HepG2 (cell line): Measurements from ENCODE around the gene GTF2A2. TPM values are rescaled to one million over a fixed set of nuclear protein-coding genes. Genes with fewer than 3 reads are reported as not detected.

ENCODE experiments used
- ARNT2 ChIP-seq: sonication (generic); formaldehyde crosslinking; IDR thresholded peaks from 2 replicates; pipeline ENCODE4 v1.8.0; 2022; ENCODE audit warnings: mild to moderate bottlenecking, low read depth, missing genetic modification reagents, moderate library complexity
- CREB1 ChIP-seq, 2 experiments: fragments of 450-650 bp in 1 of 2; IDR thresholded peaks; 2 replicates each; pipeline ENCODE4 v1.6.1; 2016 to 2017; ENCODE audit warnings: control low read depth in 1 of 2, mild to moderate bottlenecking in 1 of 2, missing compliant biosample characterization in 1 of 2, missing genetic modification characterization in 1 of 2
- HNF4G ChIP-seq, 2 experiments: sonication (generic) in 1 of 2; formaldehyde crosslinking in 1 of 2; IDR thresholded peaks; 2 replicates each; pipeline versions ENCODE4 v1.4.0 to v1.6.1; 2011 to 2020; ENCODE audit warnings: borderline replicate concordance in 2 of 2, low read depth in 2 of 2, mild to moderate bottlenecking in 2 of 2, low read length in 1 of 2, missing genetic modification reagents in 1 of 2, moderate library complexity in 1 of 2
- KDM5A ChIP-seq: fragments of 200-600 bp; sonication (generic); IDR thresholded peaks from 2 replicates; pipeline ENCODE4 v1.7.0; 2018; ENCODE audit warnings: antibody characterized with exemption, mild to moderate bottlenecking, low read length, borderline replicate concordance
- MAFG ChIP-seq: sonication (generic); formaldehyde crosslinking; IDR thresholded peaks from 2 replicates; pipeline ENCODE4 v1.5.1; 2020; ENCODE audit warnings: mild to moderate bottlenecking, missing genetic modification reagents
- MYC ChIP-seq: sonication (generic); formaldehyde crosslinking; IDR thresholded peaks from 2 replicates; pipeline ENCODE4 v1.9.0; 2021; ENCODE audit warnings: missing genetic modification reagents, borderline replicate concordance
- ZIK1 ChIP-seq: sonication (generic); formaldehyde crosslinking; IDR thresholded peaks from 2 replicates; pipeline ENCODE4 v1.5.0; 2020; ENCODE audit warnings: mild to moderate bottlenecking, low read depth, missing genetic modification reagents, borderline replicate concordance
- ZMYM3 ChIP-seq: sonication (generic); formaldehyde crosslinking; IDR thresholded peaks from 2 replicates; pipeline ENCODE4 v1.5.1; 2020; ENCODE audit warnings: mild to moderate bottlenecking, missing genetic modification reagents
- ZMYM4 ChIP-seq: sonication (generic); formaldehyde crosslinking; IDR thresholded peaks from 2 replicates; pipeline ENCODE4 v1.8.1; 2023; ENCODE audit warnings: mild to moderate bottlenecking, missing genetic modification reagents
- ZNF160 ChIP-seq: sonication (generic); formaldehyde crosslinking; IDR thresholded peaks from 2 replicates; pipeline ENCODE4 v1.8.0; 2022; ENCODE audit warnings: mild to moderate bottlenecking, inconsistent platforms, missing genetic modification reagents
- ZNF34 ChIP-seq: sonication (generic); formaldehyde crosslinking; IDR thresholded peaks from 2 replicates; pipeline ENCODE4 v1.4.0; 2020; ENCODE audit warnings: mild to moderate bottlenecking, missing genetic modification reagents, borderline replicate concordance
- ZNF468 ChIP-seq: sonication (generic); formaldehyde crosslinking; IDR thresholded peaks from 2 replicates; pipeline ENCODE4 v1.8.0; 2022; ENCODE audit warnings: mild to moderate bottlenecking, moderate library complexity, missing genetic modification reagents
- ZNF562 ChIP-seq: sonication (generic); formaldehyde crosslinking; IDR thresholded peaks from 2 replicates; pipeline ENCODE4 v1.8.0; 2022; ENCODE audit warnings: missing genetic modification reagents, borderline replicate concordance
- ZNF563 ChIP-seq: sonication (generic); formaldehyde crosslinking; IDR thresholded peaks from 2 replicates; pipeline ENCODE4 v1.8.0; 2022; ENCODE audit warnings: mild to moderate bottlenecking, moderate library complexity, missing genetic modification reagents
- ZNF652 ChIP-seq: IDR thresholded peaks from 2 replicates; pipeline ENCODE4 v1.6.1; 2016; ENCODE audit warnings: low read depth, borderline replicate concordance
- polyA plus RNA-seq, 8 experiments: library from polyadenylated mRNA; depleted of rRNA in 3 of 8; stranded (reverse) in 7 of 8; unstranded in 1 of 8; fragments of >200 nt; fragmentation: Illumina TruSeq in 4 of 8; extraction: Trizol in 4 of 8; gene quantifications; 2 replicates each; pipeline versions ENCODE4 v1.2.1 to v1.2.3, GENCODE V29; 2011 to 2016; ENCODE audit warnings: low read depth in 4 of 8, missing spikeins in 1 of 8, mixed read lengths in 1 of 8; ENCODE audit not compliant: insufficient read depth in 1 of 8
- total RNA-seq, 5 experiments: library from RNA; depleted of rRNA; stranded (reverse); fragments of >200 nt; fragmentation: Illumina TruSeq; extraction: Trizol; gene quantifications; 2 replicates each; pipeline ENCODE4 v1.2.3, GENCODE V29; 2016; ENCODE audit warnings: low read depth in 1 of 5
- TF ChIP-seq, protein P1 (sequence below): sonication (generic); formaldehyde crosslinking; IDR thresholded peaks from 2 replicates; pipeline ENCODE4 v1.4.0; 2020; ENCODE audit warnings: mild to moderate bottlenecking, missing genetic modification reagents
- TF ChIP-seq, protein P2 (sequence below): sonication (generic); formaldehyde crosslinking; IDR thresholded peaks from 2 replicates; pipeline ENCODE4 v1.4.0; 2020; ENCODE audit warnings: missing genetic modification reagents; ENCODE audit errors: not compliant biosample characterization
- TF ChIP-seq, protein P3 (sequence below): IDR thresholded peaks from 2 replicates; pipeline ENCODE4 v1.6.1; 2016; ENCODE audit warnings: missing compliant biosample characterization, missing genetic modification reagents, borderline replicate concordance

The GTF2A2 gene
- total and polyA plus RNA-seq, 2 of the 13 experiments (the other 11 are each of a cell fraction or from before 2014, with no cell fraction given) = 24.4 to 106 TPM

DNA sequence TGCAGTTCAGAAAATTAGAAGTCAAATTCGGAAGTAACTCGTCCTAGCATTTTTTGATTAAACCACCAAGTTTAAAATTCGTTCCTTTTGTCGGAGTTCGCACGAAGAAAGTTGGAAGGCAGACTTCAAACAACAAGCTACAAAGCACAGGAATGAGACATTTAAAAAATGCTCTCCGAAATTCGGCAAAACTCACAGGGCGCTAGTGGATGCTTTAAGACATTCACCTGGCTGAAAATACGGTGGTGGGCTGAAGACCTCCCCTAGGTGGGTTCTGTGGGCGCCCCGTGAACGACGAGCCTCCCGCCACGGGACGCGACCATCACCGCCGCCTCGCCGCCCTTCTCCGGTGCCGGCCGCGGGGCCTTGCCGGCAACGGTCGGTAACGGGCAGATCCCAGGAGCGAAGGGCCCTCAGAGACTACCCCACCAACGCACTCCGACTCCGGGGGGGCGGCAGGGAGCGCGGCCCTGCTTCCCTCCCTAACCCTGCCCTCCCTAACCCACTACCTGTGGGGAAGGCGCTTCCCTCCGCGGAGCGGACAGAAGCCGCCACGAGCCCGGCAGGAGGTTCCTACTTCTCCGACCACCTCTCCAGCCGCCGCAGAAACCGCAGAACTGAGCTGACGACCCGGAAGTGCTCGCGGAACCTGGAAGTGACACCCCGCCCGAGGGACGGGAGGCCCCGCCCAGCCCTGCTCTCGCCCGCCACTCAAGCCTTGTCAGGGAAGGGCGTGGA lies at the start of gene GTF2A2 (continued):
- TF ChIP-seq ZMYM4 (CRISPR knock-in tag) (peak; percentile 79), KDM5A (no peak; the same call in 1 of the 2 replicates), ZMYM3 (CRISPR knock-in tag) (peak; percentile 59; the same call in 1 of the 2 replicates), HNF4G (IDR thresholded peaks at IDR 0.05; ENCODE audit: borderline replicate concordance, low read depth, low read length) (no peak), HNF4G (CRISPR knock-in tag; IDR thresholded peaks at IDR 0.05; ENCODE audit: borderline replicate concordance, low read depth) (no peak), MYC (CRISPR knock-in tag) (peak; percentile 50; the same call in 1 of the 2 replicates), ZNF468 (CRISPR knock-in tag) (no peak), ZNF563 (CRISPR knock-in tag) (peak; percentile 74), ZNF562 (CRISPR knock-in tag) (no peak), ZNF652 (CRISPR knock-in tag) (no peak), MAFG (CRISPR knock-in tag) (no peak), ZNF160 (CRISPR knock-in tag) (no peak), ARNT2 (CRISPR knock-in tag) (peak; percentile 83), ZNF34 (CRISPR knock-in tag) (peak; percentile 88; the same call in 1 of the 2 replicates), ZIK1 (CRISPR knock-in tag) (no peak), CREB1 (IDR thresholded peaks at IDR 0.05) (peak; percentile 49; the same call in 1 of the 2 replicates), CREB1 (CRISPR knock-in tag; IDR thresholded peaks at IDR 0.05) (peak; percentile 80)
- TF ChIP-seq, protein P1, sequence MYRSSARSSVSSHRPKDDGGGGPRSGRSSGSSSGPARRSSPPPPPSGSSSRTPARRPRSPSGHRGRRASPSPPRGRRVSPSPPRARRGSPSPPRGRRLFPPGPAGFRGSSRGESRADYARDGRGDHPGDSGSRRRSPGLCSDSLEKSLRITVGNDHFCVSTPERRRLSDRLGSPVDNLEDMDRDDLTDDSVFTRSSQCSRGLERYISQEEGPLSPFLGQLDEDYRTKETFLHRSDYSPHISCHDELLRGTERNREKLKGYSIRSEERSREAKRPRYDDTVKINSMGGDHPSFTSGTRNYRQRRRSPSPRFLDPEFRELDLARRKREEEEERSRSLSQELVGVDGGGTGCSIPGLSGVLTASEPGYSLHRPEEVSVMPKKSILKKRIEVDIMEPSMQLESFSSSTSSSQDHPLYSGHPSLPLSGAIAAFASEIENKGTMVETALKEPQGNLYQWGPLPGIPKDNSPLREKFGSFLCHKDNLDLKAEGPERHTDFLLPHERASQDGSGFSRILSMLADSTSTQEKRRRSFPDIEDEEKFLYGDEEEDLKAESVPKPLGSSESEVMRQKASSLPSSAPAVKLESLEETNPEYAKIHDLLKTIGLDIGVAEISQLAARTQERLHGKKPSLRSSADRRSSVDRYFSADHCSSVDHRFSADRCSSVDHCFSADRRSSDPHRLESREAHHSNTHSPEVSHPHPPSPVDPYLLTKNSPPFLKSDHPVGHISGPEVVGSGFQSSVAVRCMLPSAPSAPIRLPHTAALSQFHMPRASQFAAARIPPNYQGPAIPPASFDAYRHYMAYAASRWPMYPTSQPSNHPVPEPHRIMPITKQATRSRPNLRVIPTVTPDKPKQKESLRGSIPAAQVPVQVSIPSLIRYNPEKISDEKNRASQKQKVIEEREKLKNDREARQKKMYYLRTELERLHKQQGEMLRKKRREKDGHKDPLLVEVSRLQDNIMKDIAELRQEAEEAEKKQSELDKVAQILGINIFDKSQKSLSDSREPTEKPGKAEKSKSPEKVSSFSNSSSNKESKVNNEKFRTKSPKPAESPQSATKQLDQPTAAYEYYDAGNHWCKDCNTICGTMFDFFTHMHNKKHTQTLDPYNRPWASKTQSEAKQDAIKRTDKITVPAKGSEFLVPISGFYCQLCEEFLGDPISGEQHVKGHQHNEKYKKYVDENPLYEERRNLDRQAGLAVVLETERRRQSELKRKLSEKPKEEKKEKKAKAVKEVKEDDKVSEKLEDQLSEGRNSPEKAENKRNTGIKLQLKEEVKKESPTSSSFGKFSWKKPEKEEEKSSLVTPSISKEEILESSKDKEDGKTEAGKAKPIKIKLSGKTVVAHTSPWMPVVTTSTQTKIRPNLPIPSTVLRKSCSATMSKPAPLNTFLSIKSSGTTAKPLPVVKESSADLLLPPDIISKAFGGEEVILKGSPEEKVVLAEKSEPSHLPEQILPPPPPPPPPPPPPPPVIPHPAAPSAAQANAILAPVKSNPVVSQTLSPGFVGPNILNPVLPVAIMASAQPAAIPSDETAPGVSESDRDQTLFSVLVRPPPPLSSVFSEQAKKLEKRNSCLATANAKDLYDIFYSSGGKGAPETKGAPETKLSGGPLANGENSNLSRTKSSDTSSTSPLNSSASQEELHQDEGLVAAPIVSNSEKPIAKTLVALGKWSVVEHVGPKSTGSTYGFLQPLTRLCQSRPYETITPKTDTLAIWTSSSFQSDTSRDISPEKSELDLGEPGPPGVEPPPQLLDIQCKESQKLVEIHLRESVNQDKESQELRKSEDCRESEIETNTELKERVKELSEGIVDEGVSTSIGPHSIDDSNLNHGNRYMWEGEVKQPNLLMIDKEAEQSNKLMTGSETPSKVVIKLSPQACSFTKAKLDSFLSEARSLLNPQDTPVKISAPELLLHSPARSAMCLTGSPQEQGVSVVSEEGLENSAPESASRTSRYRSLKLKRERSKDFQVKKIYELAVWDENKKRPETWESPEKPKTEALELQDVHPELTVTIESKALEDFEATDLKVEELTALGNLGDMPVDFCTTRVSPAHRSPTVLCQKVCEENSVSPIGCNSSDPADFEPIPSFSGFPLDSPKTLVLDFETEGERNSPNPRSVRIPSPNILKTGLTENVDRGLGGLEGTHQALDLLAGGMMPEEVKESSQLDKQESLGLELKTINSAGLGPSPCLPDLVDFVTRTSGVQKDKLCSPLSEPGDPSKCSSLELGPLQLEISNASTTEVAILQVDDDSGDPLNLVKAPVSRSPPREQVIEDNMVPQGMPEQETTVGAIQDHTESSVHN = peak; percentile 49; the same call in 1 of the 2 replicates
- TF ChIP-seq, protein P2, sequence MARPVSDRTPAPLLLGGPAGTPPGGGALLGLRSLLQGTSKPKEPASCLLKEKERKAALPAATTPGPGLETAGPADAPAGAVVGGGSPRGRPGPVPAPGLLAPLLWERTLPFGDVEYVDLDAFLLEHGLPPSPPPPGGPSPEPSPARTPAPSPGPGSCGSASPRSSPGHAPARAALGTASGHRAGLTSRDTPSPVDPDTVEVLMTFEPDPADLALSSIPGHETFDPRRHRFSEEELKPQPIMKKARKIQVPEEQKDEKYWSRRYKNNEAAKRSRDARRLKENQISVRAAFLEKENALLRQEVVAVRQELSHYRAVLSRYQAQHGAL (CRISPR knock-in tag) = no peak
- TF ChIP-seq, protein P3, sequence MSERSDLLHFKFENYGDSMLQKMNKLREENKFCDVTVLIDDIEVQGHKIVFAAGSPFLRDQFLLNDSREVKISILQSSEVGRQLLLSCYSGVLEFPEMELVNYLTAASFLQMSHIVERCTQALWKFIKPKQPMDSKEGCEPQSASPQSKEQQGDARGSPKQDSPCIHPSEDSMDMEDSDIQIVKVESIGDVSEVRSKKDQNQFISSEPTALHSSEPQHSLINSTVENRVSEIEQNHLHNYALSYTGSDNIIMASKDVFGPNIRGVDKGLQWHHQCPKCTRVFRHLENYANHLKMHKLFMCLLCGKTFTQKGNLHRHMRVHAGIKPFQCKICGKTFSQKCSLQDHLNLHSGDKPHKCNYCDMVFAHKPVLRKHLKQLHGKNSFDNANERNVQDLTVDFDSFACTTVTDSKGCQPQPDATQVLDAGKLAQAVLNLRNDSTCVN (CRISPR knock-in tag) = 0 out of 2 replicates have a peak, but pooled peaks have one; percentile 66
